ENCODE measurements around the gene KLK14. TPM values are rescaled to one million over a fixed set of nuclear protein-coding genes. Genes with fewer than 3 reads are reported as not detected.

KLK14 gene, protein sequence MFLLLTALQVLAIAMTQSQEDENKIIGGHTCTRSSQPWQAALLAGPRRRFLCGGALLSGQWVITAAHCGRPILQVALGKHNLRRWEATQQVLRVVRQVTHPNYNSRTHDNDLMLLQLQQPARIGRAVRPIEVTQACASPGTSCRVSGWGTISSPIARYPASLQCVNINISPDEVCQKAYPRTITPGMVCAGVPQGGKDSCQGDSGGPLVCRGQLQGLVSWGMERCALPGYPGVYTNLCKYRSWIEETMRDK
- not detected in 2 replicates for polyA plus RNA-seq

DNA sequence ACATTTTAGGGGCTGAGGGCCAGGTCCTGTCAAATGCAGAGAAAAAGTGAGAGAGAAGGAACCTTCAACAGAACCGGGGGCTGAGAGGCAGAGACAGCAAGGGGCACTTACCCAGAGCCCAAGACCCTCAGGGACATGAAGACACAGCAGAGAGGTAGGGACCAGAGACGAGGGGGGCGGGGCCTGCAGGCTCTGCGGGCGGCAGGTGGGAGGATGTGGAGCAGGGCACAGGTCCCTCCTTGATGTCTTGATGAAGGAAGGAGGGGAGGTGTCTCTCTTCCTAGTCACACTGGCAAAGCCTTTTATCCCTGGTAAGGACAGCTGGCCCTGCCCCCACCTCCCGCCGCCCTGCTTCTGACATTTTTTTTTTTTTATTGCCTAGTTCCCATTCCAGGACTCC is at the start of gene KLK14:
KLK14 (minus strand) TSS at position 277 of the 400 bp plus-strand sequence; CDS start at position 4, 273 bp downstream.

DNA sequence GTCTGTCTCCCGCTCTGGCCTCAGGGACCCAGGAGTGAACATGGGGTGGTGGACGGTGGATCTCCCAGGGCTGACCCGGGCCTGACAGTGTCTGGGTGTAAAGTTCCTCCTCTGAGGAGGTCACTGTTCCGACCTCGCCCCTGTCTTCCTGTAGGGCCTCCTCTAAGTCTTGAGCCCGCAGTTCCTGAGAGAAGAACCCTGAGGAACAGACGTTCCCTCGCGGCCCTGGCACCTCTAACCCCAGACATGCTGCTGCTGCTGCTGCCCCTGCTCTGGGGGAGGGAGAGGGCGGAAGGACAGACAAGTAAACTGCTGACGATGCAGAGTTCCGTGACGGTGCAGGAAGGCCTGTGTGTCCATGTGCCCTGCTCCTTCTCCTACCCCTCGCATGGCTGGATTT is 42.0 kb upstream of the KLK14 start, which contains the start of gene SIGLEC9:
SIGLEC9 (plus strand) TSS at position 178 of the 400 bp plus-strand sequence; CDS start at position 247, 69 bp downstream.

DNA sequence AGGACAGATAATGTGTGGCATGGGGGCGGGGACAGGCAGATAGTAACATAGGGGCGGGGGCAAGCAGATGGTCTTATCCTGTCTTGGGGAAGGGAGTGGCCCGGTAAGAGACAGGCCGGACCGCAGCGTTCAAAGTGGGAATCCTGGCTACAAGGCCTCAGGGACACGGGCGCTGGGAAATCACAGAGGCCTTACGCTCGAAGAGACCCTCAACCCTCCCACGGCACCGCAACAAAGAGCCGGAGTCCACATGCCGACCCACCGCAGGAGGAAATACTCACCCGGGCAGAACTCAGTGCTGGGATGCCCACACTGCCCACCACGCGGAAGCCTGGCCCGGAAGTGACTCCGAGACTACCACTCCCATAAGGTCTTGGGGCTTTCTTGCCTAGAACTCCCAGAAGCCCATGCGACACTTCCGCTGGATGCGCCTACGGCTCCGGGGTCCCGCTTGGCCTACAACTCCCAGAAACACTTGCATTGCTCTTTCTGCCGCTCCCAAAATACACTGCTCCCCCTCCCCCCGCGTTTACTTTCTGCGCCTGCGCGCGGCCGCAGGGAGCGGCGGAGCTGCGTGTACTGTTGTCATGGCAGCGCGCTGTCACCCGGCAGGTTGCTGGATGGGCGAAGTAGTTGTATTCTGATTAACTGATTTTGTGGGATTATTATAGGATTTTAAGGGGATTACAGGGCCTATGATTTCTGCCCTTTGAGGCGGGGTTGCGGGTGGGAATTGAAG is 25.5 kb upstream of the KLK14 start, which contains the start of gene CTU1:
CTU1 (minus strand) TSS at position 344 of the 739 bp plus-strand sequence. CDS start 3,840 bp downstream, outside the sequence.

DNA sequence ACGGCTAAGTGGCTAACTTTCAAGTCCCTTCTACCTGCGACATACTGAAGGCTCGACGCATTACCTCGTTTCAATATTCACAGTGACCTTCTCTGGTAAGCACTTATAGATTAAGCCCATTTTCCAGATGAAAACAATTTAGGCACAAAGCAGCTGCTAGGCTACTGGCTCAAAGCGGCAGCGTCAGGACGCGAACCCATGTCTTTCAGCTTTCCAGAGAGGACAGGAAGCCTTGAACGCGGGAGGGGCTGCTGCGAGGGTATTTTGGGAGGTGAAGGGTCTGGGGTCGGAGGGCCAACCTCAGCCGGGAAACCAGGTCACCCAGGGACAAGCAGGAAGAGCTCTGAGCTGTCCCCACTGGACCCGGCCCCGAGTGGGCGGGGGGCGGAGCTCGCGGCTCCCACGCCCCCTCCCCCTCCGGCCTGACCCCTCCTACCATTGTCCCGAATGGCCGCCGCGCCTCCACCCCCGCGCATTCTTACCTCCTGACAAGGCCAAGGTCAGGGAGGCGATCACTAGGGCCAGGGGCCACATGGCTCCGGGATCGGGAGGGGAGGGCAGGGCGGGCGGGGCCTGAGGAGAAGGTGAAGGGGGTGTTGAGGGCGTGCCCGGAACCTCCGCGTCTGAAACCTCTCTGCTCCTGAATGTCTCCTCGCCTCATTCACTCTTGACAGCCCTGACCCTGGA is 18.0 kb downstream of the KLK14 start, which contains the start of gene KLK13:
KLK13 (minus strand) TSS at position 559 of the 687 bp plus-strand sequence; CDS start at position 534, 25 bp downstream.

DNA sequence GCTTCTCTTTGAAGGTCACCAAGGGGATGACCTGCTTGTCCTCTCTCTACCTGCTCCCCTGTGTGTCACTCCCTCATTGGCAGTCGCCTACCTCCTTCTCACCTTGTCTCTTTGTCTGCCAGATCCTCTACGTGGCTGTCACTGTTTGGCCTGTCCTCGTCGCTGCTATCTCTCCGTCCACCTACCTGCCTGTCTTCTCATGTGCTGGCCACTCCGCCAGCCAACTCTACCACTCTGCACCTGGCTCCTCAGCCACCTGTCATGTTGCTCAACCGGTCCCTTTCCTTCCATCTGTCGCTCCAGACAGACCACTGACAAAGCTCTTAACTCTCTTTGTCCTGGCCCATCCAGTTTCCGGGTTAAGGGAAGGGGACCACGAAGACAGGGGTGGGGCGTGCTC is 48.0 kb downstream of the KLK14 start, which contains the start of gene KLK12:
KLK12 (minus strand) TSS at position 299 of the 400 bp plus-strand sequence. CDS start 381 bp downstream, outside the sequence.

Other genes starting within 250 kb of the KLK14 start
- not detected in 2 replicates for gene KLK15, start 249.3 kb downstream of the KLK14 start, polyA plus RNA-seq
- not detected in 2 replicates for gene KLK3, start 228.0 kb downstream of the KLK14 start, polyA plus RNA-seq
- 0.20 TPM in 1 of 2 replicates, not detected in the other for gene KLK2, start 209.4 kb downstream of the KLK14 start, polyA plus RNA-seq
- not detected in 2 replicates for gene KLK4, start 171.5 kb downstream of the KLK14 start, polyA plus RNA-seq
- 5.6 TPM in 1 of 2 replicates, not detected in the other for gene KLK5, start 129.8 kb downstream of the KLK14 start, polyA plus RNA-seq
- 2.6 and 2.8 TPM in 2 replicates for gene KLK6, start 113.3 kb downstream of the KLK14 start, polyA plus RNA-seq
- gene KLK7, start 99.0 kb downstream of the KLK14 start, polyA plus RNA-seq = 14.9 and 18.1 TPM in 2 replicates
- 194 and 292 TPM in 2 replicates for gene KLK8, start 81.3 kb downstream of the KLK14 start, polyA plus RNA-seq
- gene KLK10, start 63.2 kb downstream of the KLK14 start, polyA plus RNA-seq = 0.16 and 3.9 TPM in 2 replicates
- not detected in 2 replicates for gene KLK11, start 56.3 kb downstream of the KLK14 start, polyA plus RNA-seq
- gene KLK12, start 47.9 kb downstream of the KLK14 start, polyA plus RNA-seq = not detected in 2 replicates
- not detected in 2 replicates for gene KLK13, start 17.8 kb downstream of the KLK14 start, polyA plus RNA-seq
- gene CTU1, start 25.5 kb upstream of the KLK14 start, polyA plus RNA-seq = not detected in 2 replicates
- gene SIGLEC9, start 42.0 kb upstream of the KLK14 start, polyA plus RNA-seq = not detected in 2 replicates
- gene SIGLEC7, start 59.4 kb upstream of the KLK14 start, polyA plus RNA-seq = not detected in 2 replicates
- not detected in 2 replicates for gene CD33, start 142.2 kb upstream of the KLK14 start, polyA plus RNA-seq
- not detected in 2 replicates for gene SIGLECL1, start 168.2 kb upstream of the KLK14 start, polyA plus RNA-seq
- 0.32 and 0.78 TPM in 2 replicates for gene IGLON5, start 228.8 kb upstream of the KLK14 start, polyA plus RNA-seq

Measured in Purkinje cell (primary cell).